HG03442 (cell line): Measurements from ENCODE around the gene IL11.
A peak's percentile ranks its signal among the peaks of the same experiment; 100 is the strongest.
"Not testable (repeated sequence)": the region's sequence is repeated elsewhere in the genome, so short reads cannot be mapped to it uniquely, and the experiment has no call there.

Source experiments
- ATAC-seq: cut with Tn5 transposase; IDR thresholded peaks from one replicate; pipeline ENCODE4 v1.9.1; 2021; ENCODE audit warnings: mild to moderate bottlenecking, moderate library complexity; ENCODE audit not compliant: unreplicated experiment

IL11 gene

GRCh38 chr19:55370305-55370988 lies at the start of gene IL11:
IL11 (minus strand) TSS chr19:55370463; CDS start chr19:55370310, 153 bp downstream.
- ATAC-seq, result no peak

- no peak for ATAC-seq
These were observed 49.5 kb upstream of the IL11 start for GRCh38 chr19:55419624-55420236.

- ATAC-seq, result no peak
These were observed 48.8 kb upstream of the IL11 start for GRCh38 chr19:55419103-55419502.

DNA sequence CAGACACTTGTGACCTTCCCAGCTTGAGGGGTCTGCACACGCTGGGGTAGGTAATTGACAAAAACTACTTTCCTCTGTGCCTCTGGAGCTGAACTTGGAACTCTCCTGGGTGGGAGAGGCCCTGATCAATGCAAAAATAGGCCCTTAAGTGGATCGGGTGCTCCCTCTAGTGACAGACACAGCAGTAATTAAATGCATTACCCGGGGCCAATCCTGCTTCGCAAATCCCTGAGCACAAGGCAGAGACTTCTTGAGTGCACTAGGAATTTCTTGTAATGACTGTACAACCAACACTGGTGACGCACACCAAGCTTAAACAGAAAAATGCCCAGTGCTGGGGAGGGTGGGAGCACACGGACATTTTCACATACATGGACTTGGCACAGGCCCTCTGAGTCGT lies 47.9 kb upstream of the IL11 start:
- ATAC-seq, result no peak

GRCh38 chr19:55410168-55410567 lies 39.9 kb upstream of the IL11 start:
- ATAC-seq, result no peak

DNA sequence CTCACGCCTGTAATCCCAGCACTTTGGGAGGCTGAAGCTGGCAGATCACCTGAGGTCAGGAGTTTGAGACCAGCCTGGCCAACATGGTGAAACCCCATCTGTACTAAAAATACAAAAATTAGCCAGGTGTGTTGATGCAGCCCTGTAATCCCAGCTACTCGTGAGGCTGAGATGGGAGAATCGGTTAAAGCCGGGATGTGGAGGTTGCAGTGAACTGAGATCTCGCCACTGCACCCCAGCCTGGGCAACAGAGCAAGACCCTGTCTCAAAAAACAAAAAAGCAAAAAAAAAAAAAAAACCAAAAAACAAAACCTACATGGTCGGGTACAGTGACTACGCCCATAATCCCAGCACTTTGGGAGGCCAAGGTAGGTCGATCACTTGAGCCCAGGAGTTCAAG lies 38.9 kb upstream of the IL11 start:
- ATAC-seq, result not testable (repeated sequence)

DNA sequence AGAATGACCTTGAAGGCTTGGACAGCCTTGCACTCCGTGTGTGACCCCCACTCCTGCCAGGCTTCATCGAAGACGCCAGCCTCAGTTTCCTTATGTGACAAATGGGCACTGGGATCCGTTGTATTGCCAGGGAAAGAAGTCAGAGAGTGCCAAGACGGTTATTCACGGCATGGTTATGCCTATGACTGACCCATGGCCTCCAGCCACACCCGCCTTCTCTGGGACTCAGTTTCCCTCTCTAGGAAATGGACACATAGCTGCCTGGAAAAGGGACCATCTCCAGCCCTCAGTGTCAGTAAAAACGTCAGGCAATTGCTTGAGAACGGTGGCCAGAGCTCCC lies 38.2 kb upstream of the IL11 start:
- no peak for ATAC-seq

GRCh38 chr19:55407800-55408532 lies 37.7 kb upstream of the IL11 start:
- ATAC-seq, result peak; percentile 76

DNA sequence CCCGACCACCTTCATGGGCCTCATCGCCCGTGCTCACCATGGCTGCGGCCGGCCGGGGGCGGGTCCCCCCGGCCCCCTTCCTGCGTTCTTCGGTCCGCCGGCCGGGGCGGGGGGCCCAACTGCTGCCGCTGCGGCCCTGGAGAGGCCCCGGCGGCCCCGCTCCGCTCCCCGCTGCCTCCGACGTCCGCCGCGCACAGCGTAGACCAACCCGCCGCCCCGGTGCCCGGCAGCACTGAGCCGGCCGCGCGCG lies 37.2 kb upstream of the IL11 start, which contains the start of gene UBE2S:
Gene UBE2S (minus strand): TSS at position 239 of the 250 bp plus-strand sequence. CDS start 199 bp downstream, at position 40.
- ATAC-seq, result peak; percentile 63

GRCh38 chr19:55406826-55407549 lies 36.7 kb upstream of the IL11 start:
- ATAC-seq, result no peak

DNA sequence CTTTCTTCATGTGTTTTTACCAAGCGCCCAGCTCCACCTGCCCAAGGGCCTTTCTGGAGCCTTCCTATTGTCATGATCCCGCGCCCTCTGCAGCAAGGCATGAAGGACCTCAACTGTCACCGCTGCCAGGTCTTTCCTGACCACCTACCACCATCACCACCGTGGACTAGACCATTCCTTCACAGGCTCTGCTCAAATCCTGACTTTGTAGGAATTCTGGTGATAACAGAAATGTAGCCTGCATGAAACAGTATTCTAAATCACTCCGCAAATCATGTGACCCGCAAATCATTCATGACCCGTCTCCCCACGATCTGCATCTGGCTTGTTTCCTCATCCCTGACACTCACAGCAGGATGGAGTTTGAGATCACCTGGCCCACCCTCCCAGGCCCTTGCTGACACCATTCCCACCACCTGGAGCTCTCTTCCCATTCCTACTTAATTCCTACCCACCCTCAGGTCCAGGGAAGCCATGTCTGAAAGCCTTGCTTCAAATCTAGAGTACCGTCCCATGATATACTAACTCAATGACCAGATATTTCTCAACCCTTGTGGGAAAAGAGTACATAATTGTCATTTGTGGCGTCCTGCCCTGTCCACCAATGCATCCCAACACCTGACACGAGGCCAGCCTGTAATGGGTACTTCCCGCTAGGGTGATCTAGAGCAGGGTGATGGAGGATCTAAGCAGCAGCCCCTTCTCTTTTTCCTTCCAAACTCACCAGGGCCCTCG lies 36.0 kb upstream of the IL11 start:
- no peak for ATAC-seq

GRCh38 chr19:55405638-55406037 lies 35.4 kb upstream of the IL11 start:
- no peak for ATAC-seq

- no peak for ATAC-seq
These were observed 32.2 kb upstream of the IL11 start for GRCh38 chr19:55402509-55402908.

GRCh38 chr19:55401390-55401789 lies 31.1 kb upstream of the IL11 start:
- ATAC-seq, result not testable (repeated sequence)

GRCh38 chr19:55400281-55401087 lies 30.2 kb upstream of the IL11 start:
- ATAC-seq, result no peak

DNA sequence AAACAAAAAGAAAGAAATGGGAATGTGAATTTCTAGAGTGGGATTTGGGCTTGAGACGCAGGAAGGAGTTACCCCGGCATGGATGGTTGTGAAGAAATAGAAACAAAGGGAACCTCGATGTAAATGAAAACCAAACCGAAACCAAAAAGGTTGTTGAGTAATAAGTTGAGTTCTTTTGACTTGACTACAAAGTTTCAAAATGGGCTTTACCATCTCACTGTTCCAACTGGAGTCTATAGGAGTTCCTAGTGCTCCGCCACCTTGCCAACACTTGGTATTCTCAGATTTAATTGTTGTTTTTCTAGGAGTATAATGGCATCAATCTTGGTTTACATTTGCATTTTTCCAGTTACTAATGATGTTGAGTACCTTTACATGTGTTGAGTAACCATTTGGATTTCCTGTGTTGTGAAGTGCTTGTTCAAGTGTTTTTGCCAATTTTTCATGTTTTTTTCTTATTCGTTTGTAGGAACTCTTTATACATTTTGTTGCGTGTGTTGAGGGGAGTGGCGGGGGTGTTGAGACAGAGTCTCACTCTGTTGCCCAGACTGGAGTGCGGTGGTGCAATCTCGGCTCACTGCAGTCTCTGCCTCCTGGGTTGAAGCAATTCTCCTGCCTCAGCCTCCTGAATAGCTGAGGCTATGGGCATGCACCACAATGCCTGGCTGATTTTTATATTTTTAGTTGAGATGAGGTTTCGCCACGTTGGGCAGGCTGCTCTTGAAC lies 28.1 kb upstream of the IL11 start:
- no peak for ATAC-seq

DNA sequence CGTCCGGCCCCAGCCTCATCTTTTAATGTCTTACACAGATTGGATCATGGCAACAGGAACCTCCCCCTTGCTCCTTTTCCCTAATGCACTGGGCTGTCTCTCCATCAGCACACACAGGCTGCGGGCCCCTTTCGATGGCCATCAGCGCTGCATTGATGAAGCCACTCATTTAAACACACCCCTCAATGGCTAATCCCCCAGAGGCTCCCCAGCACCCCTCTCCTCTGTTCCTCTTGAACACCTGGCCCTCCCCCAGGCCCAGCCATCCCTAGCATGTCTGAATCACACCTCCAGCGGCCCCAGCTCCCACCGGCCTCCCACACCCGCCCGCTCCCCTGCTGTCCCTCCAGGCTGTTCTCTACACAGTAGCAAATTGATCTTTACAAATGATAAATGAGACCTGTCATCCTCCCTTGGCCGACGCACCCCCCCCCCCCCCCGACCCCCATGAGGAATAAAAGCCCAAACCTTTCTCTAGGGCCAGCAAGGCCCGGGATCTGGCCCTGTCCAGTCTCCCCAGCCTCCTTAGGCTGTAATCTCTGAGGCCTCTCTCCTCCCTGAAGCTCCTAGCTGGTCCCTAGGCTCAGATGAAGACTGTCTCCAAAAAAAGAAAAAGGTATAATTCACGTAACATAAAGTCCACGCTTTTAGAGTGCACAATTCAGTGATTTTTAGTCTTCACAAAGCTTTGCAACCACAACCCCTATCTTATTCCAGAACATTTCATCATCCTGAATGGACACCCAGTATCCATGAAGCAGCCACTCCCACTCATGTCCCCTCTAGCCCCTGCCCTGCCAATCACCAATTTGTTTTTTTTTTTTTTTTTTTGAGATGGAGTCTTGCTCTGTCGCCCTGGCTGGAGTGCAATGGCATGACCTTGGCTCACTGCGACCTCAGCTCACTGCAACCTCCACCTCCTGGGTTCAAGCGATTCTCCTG lies 22.8 kb upstream of the IL11 start:
- no peak for ATAC-seq
